Vagina (tissue), 2 donors: ENCODE results near the gene FXYD3. TPM values are rescaled to one million over a fixed set of nuclear protein-coding genes. Genes with fewer than 3 reads are reported as not detected.

Experiments
- DNase-seq, 2 donors: peaks; one replicate each; pipeline ENCODE4 v3.0.0-alpha.2; 2017; ENCODE audit errors: extremely low spot score in 2 of 2
- H3K27ac ChIP-seq: fragments of 200-600 bp; sonication (generic); one replicate; pipeline ENCODE4 v1.5.1; 2019
- H3K27me3 ChIP-seq: fragments of 200-600 bp; sonication (generic); one replicate; pipeline ENCODE4 v1.5.1; 2019
- H3K36me3 ChIP-seq, 2 donors: fragments of 200-600 bp; sonication (generic); one replicate each; pipeline ENCODE4 v1.5.1; 2017 to 2019
- H3K4me1 ChIP-seq: fragments of 200-600 bp; sonication (generic); one replicate; pipeline ENCODE4 v1.5.1; 2019
- H3K4me3 ChIP-seq, 2 donors: fragments of 200-600 bp; sonication (generic); 1 replicate in 1 of 2; 2 replicates in 1 of 2; pipeline ENCODE4 v1.5.1; 2016 to 2019
- H3K9me3 ChIP-seq: fragments of 200-600 bp; sonication (generic); one replicate; pipeline ENCODE4 v1.5.1; 2019
- POLR2A ChIP-seq, 2 donors: fragments of 450-650 bp; IDR thresholded peaks; one replicate each; pipeline ENCODE4 v1.6.1; 2017; ENCODE audit warnings: antibody characterized with exemption in 2 of 2, mild to moderate bottlenecking in 2 of 2, moderate library complexity in 2 of 2
- POLR2AphosphoS5 ChIP-seq, 2 donors: sonication (generic); formaldehyde crosslinking; IDR thresholded peaks; one replicate each; pipeline ENCODE4 v1.9.0; 2017; ENCODE audit warnings: antibody characterized with exemption in 2 of 2, mild to moderate bottlenecking in 2 of 2, low read depth in 1 of 2; ENCODE audit not compliant: insufficient read depth in 1 of 2
- intact Hi-C: fragments of 100-400 bp; cut with DNase I; formaldehyde crosslinking; loops from one replicate; pipeline ENCODE4 v1.15.1; 2023
- total RNA-seq: library from RNA; depleted of rRNA; stranded (reverse); fragments of >200 nt; gene quantifications from one replicate; pipeline ENCODE4 v1.2.3, GENCODE V29; 2016
- TF ChIP-seq, protein P1 (sequence below), 3 experiments: fragments of 450-650 bp in 2 of 3; fragments of 200-600 bp in 1 of 3; sonication (generic) in 1 of 3; IDR thresholded peaks; one replicate each; pipeline ENCODE4 v1.5.1; 2017 to 2019; ENCODE audit warnings: antibody characterized with exemption in 3 of 3, mild to moderate bottlenecking in 2 of 3, moderate library complexity in 2 of 3

The FXYD3 gene
- total RNA-seq, 1 donor from 2014 or later: 788 TPM

DNA sequence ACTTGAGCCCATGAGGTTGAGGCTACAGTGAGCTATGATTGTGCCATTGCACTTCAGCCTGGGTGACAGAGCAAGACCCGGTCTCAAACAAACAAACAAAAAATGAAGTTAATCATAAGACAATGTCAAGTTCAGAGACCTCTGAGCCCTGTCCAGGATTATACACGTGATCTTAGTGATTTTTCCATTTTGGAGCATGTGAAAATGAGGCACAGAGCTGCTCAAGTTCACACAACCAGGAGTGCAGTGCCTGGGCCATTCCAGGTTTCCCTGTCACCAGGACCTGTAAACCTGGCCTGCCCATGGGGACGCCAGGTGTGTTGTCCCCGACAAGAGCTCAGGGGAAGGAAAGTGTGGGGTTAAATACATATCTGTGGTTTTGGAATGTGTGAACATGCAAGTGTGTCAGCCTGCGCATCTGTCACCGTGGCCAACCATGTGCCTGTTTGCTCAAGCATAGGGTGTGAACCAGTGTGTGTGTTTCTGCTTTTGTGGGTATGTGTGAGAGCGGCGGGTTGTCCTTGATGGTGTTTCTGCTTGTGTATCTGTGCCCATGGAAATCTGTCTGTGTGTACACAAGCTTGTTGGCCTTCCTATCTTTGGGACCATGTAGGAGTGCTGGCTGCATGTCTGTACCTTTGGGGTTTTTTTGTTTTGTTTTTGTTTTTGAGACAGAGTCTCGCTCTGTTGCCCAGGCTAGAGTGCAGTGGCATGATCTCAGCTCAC is 21.5 kb downstream of the FXYD3 start:
- H3K4me1 ChIP-seq: peaks cover 52% of the 10 kb centered on the region
- intact Hi-C loops: no loop called here
- H3K4me3 ChIP-seq: no peak overlapping the region
- no peaks in the 10 kb centered on the region for H3K36me3 ChIP-seq
- H3K27ac ChIP-seq: peak overlapping the region; percentile 96
- H3K9me3 ChIP-seq: no peaks in the 10 kb centered on the region
- no peak for DNase-seq
- TF ChIP-seq, protein P1, sequence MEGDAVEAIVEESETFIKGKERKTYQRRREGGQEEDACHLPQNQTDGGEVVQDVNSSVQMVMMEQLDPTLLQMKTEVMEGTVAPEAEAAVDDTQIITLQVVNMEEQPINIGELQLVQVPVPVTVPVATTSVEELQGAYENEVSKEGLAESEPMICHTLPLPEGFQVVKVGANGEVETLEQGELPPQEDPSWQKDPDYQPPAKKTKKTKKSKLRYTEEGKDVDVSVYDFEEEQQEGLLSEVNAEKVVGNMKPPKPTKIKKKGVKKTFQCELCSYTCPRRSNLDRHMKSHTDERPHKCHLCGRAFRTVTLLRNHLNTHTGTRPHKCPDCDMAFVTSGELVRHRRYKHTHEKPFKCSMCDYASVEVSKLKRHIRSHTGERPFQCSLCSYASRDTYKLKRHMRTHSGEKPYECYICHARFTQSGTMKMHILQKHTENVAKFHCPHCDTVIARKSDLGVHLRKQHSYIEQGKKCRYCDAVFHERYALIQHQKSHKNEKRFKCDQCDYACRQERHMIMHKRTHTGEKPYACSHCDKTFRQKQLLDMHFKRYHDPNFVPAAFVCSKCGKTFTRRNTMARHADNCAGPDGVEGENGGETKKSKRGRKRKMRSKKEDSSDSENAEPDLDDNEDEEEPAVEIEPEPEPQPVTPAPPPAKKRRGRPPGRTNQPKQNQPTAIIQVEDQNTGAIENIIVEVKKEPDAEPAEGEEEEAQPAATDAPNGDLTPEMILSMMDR (IDR thresholded peaks at IDR 0.05): no peak
- no peak for TF ChIP-seq POLR2AphosphoS5 (IDR thresholded peaks at IDR 0.05; ENCODE audit: insufficient read depth in 1 of 2, low read depth in 1 of 2)
- TF ChIP-seq POLR2A (IDR thresholded peaks at IDR 0.05): no peak
- no peaks in the 10 kb centered on the region for H3K27me3 ChIP-seq

DNA sequence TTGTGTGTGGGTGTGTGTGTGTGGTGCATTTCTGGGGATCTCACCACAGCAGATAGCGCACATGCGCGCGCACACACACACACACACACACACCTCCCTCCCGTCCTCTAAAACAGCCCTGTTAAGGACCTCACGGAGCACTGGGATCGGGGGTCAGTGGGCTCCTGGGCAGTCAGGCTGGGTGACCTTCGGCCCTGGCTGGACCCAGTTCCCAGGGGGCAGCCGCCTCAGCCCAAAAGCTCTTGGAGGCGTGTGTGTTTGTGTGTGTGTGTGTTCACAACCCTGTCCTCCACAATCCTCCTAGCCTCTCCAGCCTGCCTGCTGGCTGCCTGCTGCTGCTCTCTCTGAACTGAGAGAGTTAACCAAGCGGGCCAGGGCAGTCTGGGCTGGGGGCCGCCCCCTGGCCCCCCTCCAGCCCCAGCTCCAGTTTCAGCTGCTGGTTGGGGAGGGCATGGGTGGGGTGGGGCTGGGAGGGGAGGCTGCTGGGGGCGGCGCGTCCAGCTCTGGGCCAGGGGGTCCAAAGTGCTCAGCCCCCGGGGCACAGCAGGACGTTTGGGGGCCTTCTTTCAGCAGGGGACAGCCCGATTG is 22.8 kb downstream of the FXYD3 start, which contains the start of gene FXYD1:
TSS of gene FXYD1 (plus strand) at position 520 of the 588 bp plus-strand sequence. CDS start 1,256 bp downstream, outside the sequence.
- H3K27me3 ChIP-seq: no peaks in the 10 kb centered on the region
- H3K27ac ChIP-seq: peak within 1 kb of the TSS; percentile 96
- TF ChIP-seq POLR2AphosphoS5 (IDR thresholded peaks at IDR 0.05; ENCODE audit: insufficient read depth in 1 of 2, low read depth in 1 of 2): no peak
- TF ChIP-seq, protein P1 (IDR thresholded peaks at IDR 0.05): no peak
- TF ChIP-seq POLR2A (IDR thresholded peaks at IDR 0.05): no peak
- intact Hi-C loops: no loop called here
- H3K4me1 ChIP-seq: peaks cover 64% of the 10 kb centered on the region
- peak within 1 kb of the TSS; percentile 49 to 59 for H3K4me3 ChIP-seq
- no peaks in the 10 kb centered on the region for H3K9me3 ChIP-seq
- DNase-seq: no peak
- H3K36me3 ChIP-seq: no peaks in the 10 kb centered on the region

DNA sequence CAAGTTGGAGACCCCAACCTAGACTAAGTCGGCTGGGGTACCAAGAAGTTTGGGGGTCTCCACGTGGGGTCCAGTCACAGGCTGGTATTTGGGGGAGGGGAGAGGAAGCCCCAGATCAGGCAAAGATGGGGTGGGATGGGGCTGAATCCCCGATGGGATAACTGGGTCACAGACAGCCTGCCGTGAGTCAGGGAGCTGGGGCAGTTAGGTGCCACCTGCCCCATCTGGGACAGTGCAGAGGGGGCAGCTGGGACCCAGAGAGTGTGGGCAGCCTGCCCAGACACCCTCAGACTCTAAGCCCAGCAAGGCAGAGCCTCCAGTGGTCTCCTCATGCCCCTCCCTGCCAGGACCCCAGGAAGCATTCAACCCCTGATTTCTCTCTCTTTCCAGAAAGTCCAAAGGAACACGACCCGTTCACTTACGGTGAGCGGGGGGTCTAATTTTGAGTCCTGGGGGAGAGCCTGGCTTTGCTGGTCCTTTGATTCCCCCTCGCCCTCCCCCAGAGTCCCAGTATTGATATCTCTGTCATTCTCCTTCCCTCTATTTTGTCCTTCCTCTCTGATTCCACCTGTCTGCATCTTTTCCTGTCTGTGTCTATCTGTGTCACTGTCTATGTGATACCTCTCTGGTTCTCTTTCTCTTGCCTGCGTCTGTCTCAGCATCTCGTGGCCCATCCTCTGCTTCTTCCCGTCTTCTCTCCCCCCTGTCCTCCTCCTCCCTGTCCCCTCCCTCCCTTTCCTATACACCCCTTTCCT is 24.8 kb downstream of the FXYD3 start:
- Histone ChIP-seq H3K4me1 (peaks cover 72% of the 10 kb centered on the region), H3K4me3 (peak overlapping the region; percentile 49 to 59), H3K9me3 (no peaks in the 10 kb centered on the region), H3K27me3 (no peaks in the 10 kb centered on the region), H3K27ac (peak overlapping the region; percentile 96), H3K36me3 (no peaks in the 10 kb centered on the region)
- intact Hi-C loops: loop anchor here (5.0 kb wide), 2 partner anchors 63 to 127 kb away; partner anchors contain the start of gene USF2
- TF ChIP-seq, protein P1 (IDR thresholded peaks at IDR 0.05): no peak
- TF ChIP-seq POLR2A (IDR thresholded peaks at IDR 0.05) (no peak), POLR2AphosphoS5 (IDR thresholded peaks at IDR 0.05; ENCODE audit: insufficient read depth in 1 of 2, low read depth in 1 of 2) (no peak)
- DNase-seq: no peak

DNA sequence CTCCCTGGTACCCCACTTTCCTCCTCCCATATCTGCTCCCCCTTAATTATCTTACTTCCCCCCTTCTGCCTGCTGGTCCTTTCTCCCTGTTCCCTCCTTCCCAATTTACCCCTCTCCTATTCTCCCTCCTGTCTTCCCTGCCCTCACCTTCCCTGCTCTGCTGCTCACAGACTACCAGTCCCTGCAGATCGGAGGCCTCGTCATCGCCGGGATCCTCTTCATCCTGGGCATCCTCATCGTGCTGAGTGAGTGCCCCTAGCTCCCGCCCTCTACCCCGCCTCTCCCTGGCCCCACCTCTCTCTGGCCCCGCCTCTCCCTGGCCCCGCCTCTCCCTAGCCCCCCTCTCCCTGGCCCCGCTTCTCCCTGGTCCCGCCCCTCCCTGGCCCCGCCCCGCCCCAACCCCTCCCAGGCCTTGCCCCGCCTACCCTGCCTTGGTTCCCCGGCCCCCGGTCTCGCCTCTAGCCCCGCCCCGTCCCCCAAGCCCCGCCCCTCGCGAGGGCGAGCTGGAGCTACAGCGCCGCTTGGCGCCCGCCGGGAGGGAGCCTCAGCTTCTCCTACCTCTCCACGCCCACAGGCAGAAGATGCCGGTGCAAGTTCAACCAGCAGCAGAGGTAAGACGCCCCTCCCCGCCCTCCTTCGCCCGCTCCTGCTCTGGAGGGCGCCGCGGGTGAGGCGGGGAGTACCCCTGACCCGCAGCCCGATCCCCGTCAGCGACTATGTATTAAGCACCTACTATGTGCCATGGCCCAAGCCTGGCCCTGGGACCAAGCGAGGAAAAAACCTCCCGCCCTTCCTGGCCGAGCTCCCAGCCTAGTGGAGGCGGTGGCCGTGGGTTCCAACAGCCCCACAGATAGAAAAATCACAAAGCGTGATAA is 25.6 kb downstream of the FXYD3 start:
- TF ChIP-seq, protein P1 (IDR thresholded peaks at IDR 0.05): peak in 2 of 3 experiments; percentile 29 to 55
- peak in 1 of 2 donors; percentile 91 for TF ChIP-seq POLR2A (IDR thresholded peaks at IDR 0.05)
- TF ChIP-seq POLR2AphosphoS5 (IDR thresholded peaks at IDR 0.05; ENCODE audit: insufficient read depth in 1 of 2, low read depth in 1 of 2): peak in 1 of 2 donors; percentile 88
- Histone ChIP-seq H3K9me3 (no peaks in the 10 kb centered on the region), H3K27me3 (no peaks in the 10 kb centered on the region), H3K4me3 (peak overlapping the region; percentile 49 to 59), H3K36me3 (no peaks in the 10 kb centered on the region), H3K27ac (peak overlapping the region; percentile 96), H3K4me1 (peaks cover 64% of the 10 kb centered on the region)
- intact Hi-C loops: loop anchor here (5.0 kb wide), 2 partner anchors 64 to 126 kb away; partner anchors contain the start of gene USF2
- peak in 1 of 2 donors; percentile 97 for DNase-seq
